ENCODE results near the gene CELSR1. TPM values are rescaled to one million over a fixed set of nuclear protein-coding genes. Genes with fewer than 3 reads are reported as not detected.
A peak's percentile ranks its signal among the peaks of the same experiment; 100 is the strongest.

Gene CELSR1
- total and polyA plus RNA-seq, 8 donors: 24.6 to 59.8 (median 33.3) TPM

DNA sequence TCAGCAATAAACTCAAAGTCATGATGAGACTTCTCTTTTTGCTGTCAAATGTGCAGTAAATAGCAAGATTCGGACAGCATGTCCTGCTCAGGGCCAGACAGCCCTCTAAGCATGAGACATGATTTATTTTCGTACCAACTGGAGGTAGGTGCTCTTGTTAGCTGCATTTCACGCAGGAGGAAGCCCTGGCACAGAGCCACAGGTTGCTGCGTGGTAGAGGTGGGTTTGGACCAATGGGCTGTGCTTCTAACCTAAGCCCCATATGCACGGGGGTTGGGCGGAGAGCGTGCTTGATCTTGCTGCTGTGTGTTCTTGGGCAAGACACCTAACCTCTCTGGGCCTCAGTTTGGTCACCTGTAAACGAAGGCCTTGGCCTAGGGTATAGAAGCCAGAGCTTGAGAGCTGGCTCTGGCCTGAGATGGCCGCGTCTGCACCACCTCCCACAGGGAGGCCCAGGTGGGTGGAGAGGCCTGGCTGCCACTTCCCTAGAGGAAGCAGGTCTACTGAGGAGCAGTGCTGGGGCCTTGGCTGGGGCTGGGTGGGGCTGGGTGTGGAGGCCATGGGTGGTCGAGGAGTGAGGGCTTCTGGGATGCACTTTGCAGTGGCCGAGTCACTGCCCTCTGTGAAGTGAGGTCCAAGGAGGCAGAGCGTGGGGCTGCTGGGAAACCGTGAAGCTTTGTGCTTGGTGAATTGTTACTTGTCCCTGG, 44.3 kb upstream of the CELSR1 start:
- no peak overlapping the region for H3K4me3 ChIP-seq
- DNase-seq (peak in 2 of 4 donors; percentile 32 to 79), ATAC-seq (no peak)
- H3K9me3 ChIP-seq: no peaks in the 10 kb centered on the region
- TF ChIP-seq, protein P1, sequence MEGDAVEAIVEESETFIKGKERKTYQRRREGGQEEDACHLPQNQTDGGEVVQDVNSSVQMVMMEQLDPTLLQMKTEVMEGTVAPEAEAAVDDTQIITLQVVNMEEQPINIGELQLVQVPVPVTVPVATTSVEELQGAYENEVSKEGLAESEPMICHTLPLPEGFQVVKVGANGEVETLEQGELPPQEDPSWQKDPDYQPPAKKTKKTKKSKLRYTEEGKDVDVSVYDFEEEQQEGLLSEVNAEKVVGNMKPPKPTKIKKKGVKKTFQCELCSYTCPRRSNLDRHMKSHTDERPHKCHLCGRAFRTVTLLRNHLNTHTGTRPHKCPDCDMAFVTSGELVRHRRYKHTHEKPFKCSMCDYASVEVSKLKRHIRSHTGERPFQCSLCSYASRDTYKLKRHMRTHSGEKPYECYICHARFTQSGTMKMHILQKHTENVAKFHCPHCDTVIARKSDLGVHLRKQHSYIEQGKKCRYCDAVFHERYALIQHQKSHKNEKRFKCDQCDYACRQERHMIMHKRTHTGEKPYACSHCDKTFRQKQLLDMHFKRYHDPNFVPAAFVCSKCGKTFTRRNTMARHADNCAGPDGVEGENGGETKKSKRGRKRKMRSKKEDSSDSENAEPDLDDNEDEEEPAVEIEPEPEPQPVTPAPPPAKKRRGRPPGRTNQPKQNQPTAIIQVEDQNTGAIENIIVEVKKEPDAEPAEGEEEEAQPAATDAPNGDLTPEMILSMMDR (IDR thresholded peaks at IDR 0.05): no peak
- H3K4me1 ChIP-seq: peaks cover 27 to 59% of the 10 kb centered on the region in 2 donors
- H3K27ac ChIP-seq: no peak overlapping the region
- H3K27me3 ChIP-seq: no peaks in the 10 kb centered on the region
- H3K36me3 ChIP-seq: no peaks in the 10 kb centered on the region
- intact Hi-C loops (cut with DNase I): no loop called here

DNA sequence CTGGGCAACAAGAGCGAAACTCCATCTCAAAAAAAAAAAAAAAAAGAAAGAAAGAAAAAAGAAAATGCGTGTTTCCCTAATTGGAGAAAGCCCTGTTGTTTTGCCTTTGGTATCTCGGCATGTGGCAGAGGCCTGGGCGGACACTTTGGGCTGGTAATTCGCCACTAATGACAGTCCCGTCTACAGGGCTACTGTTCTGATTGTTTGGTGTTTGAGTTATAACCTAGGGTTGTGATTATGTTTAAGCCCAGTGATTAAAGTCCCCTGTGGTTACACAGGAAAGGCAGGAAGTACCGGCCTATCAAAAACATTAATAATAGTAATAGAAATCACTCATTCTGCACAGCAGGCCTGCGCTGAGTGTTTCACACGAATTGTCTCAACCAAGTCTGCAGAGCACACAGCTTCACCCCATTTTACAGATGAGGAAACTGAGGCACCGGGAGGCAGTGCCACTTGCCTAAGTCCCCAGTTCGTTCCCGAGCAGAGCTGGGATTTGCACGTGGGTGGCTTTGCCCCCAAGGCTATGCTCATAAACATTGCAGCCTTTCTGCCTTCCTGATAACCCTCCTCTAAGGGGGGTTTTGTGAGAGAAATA, 43.6 kb upstream of the CELSR1 start:
- Histone ChIP-seq H3K27me3 (no peaks in the 10 kb centered on the region), H3K27ac (peak overlapping the region in 1 of 2 donors; percentile 27), H3K36me3 (no peaks in the 10 kb centered on the region), H3K9me3 (no peaks in the 10 kb centered on the region), H3K4me1 (peaks cover 31 to 60% of the 10 kb centered on the region in 2 donors), H3K4me3 (no peak overlapping the region)
- ATAC-seq: no peak
- peak in 1 of 4 donors; percentile 3 for DNase-seq
- intact Hi-C loops (cut with DNase I): no loop called here
- TF ChIP-seq, protein P1 (IDR thresholded peaks at IDR 0.05): no peak

DNA sequence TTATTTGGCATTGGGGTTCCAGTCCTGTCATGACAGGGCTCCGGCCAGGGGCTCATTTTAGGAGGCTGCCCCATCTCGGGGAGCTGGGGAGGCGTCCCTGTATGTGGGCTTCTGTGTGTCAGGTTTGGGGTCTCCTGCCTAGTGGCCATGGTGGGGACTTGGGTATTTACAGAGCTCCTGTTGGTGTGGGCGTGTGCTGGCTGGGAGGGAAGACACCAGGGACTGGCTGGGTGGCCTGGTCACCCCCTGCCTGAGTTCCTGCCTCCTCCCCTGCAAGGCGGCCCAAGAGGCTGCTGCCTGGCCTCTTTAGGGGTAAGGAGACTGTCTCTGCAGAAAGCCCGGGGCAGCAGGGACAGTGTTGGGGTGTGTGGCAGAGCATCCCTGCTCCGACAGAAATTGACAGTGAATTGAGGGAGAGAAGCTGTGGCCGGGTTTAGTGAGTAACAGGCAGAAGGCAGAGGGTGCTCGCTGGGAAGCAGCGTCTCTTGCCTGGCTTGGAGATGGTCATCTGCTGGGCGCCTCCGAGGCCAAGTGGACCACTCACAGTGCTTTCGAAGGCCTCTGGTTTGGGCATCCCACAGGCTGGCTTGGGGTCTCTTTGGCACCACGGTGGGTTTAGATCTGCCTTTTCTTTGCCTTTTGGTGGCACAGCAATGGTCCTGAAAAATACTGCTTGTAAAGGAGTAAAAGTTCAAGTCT, 42.5 kb upstream of the CELSR1 start:
- TF ChIP-seq, protein P1 (IDR thresholded peaks at IDR 0.05): no peak
- H3K27ac ChIP-seq: peak overlapping the region; percentile 23 to 27
- peaks cover 32 to 69% of the 10 kb centered on the region in 2 donors for H3K4me1 ChIP-seq
- intact Hi-C loops (cut with DNase I): no loop called here
- DNase-seq: peak in 2 of 4 donors; percentile 29 to 65
- H3K9me3 ChIP-seq: no peaks in the 10 kb centered on the region
- H3K27me3 ChIP-seq: no peaks in the 10 kb centered on the region
- no peak overlapping the region for H3K4me3 ChIP-seq
- ATAC-seq: no peak
- no peaks in the 10 kb centered on the region for H3K36me3 ChIP-seq

- peak overlapping the region in 1 of 2 donors; percentile 66 for H3K4me3 ChIP-seq
- intact Hi-C loops (cut with DNase I): no loop called here
- no peaks in the 10 kb centered on the region for H3K27me3 ChIP-seq
- peak; percentile 61 to 83 (median 75) for DNase-seq
- no peaks in the 10 kb centered on the region for H3K36me3 ChIP-seq
- peak overlapping the region; percentile 14 to 69 for H3K27ac ChIP-seq
- TF ChIP-seq, protein P1 (IDR thresholded peaks at IDR 0.05): no peak
- H3K9me3 ChIP-seq: no peaks in the 10 kb centered on the region
- peaks cover 32 to 78% of the 10 kb centered on the region in 2 donors for H3K4me1 ChIP-seq
- peak; percentile 43 for ATAC-seq
These were observed 41.6 kb upstream of the CELSR1 start for GRCh38 chr22:46578824-46579561.

Measured in left lung (tissue), 10 donors.